Thymus (tissue), 11 donors: ENCODE data around the gene PARVB. TPM values are rescaled to one million over a fixed set of nuclear protein-coding genes. Genes with fewer than 3 reads are reported as not detected.

Experiments
- DNase-seq, 9 donors: peaks; one replicate each; pipeline ENCODE4 v3.0.0-alpha.2; 2013; ENCODE audit warnings: low spot score in 9 of 9, low read depth in 6 of 9, missing footprints in 1 of 9
- H3K27ac ChIP-seq, 2 donors: one replicate each; pipeline ENCODE4 v1.5.1; 2013; ENCODE audit warnings: control low read depth in 1 of 2, low read depth in 1 of 2, low read length in 1 of 2, mild to moderate bottlenecking in 1 of 2, moderate library complexity in 1 of 2
- H3K27me3 ChIP-seq, 2 donors: one replicate each; pipeline ENCODE4 v1.5.1; 2013; ENCODE audit warnings: low read length in 1 of 2; ENCODE audit not compliant: control insufficient read depth in 2 of 2, insufficient read depth in 1 of 2
- H3K36me3 ChIP-seq, 2 donors: one replicate each; pipeline ENCODE4 v1.5.1; 2013; ENCODE audit warnings: low read length in 1 of 2, mild to moderate bottlenecking in 1 of 2, moderate library complexity in 1 of 2; ENCODE audit not compliant: control insufficient read depth in 2 of 2, insufficient read depth in 2 of 2
- H3K4me1 ChIP-seq, 2 donors: one replicate each; pipeline ENCODE4 v1.5.1; 2013; ENCODE audit warnings: low read length in 2 of 2; ENCODE audit not compliant: control insufficient read depth in 2 of 2, insufficient read depth in 2 of 2
- H3K4me3 ChIP-seq, 2 donors: one replicate each; pipeline ENCODE4 v1.5.1; 2013; ENCODE audit warnings: low read length in 2 of 2, control low read depth in 1 of 2, mild to moderate bottlenecking in 1 of 2
- H3K9me3 ChIP-seq, 2 donors: one replicate each; pipeline ENCODE4 v1.5.1; 2013; ENCODE audit warnings: low read length in 1 of 2, mild to moderate bottlenecking in 1 of 2; ENCODE audit not compliant: control insufficient read depth in 2 of 2, insufficient read depth in 1 of 2
- WGBS: extraction: QIAGEN DNeasy Blood & Tissue Kit; methylation state at CpG from one replicate; pipeline ENCODE4 v1.1.7; 2013; 5-methylcytosine and 5-hydroxymethylcytosine counted together
- polyA plus RNA-seq: library from polyadenylated mRNA; stranded (reverse); fragments of 200-250 nt; gene quantifications from one replicate; pipeline ENCODE4 v1.2.3, GENCODE V29; 2013
- total RNA-seq: library from RNA; stranded (reverse); fragments of 120-200 nt; gene quantifications from one replicate; pipeline ENCODE4 v1.2.4, GENCODE V29; 2013
- donor health status: healthy.

The PARVB gene
- total and polyA plus RNA-seq, 2 donors = 14.5 to 15.2 TPM

DNA sequence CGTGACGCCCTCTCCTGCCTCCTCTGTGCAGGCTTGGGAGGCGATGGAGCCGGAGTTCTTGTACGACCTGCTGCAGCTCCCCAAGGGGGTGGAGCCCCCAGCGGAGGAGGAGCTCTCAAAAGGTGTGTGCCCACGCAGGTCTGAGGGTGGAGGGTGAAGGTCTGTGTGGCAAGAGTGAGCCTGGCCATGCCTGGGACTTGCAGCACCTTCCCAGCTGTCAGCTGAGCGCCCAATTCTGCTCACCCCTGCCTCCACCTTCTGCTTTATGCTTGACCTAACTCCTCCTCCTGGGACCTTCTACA is 159.1 kb downstream of the PARVB start:
- Histone ChIP-seq H3K27me3 (no peaks in the 10 kb centered on the region), H3K4me3 (no peak overlapping the region), H3K27ac (no peak overlapping the region), H3K9me3 (no peaks in the 10 kb centered on the region), H3K36me3 (peaks cover 13 to 16% of the 10 kb centered on the region in 2 donors), H3K4me1 (peaks cover 12 to 20% of the 10 kb centered on the region in 2 donors)
- 89% methylated on average over 8 of the region's 8 CpGs for WGBS
- DNase-seq = no peak

DNA sequence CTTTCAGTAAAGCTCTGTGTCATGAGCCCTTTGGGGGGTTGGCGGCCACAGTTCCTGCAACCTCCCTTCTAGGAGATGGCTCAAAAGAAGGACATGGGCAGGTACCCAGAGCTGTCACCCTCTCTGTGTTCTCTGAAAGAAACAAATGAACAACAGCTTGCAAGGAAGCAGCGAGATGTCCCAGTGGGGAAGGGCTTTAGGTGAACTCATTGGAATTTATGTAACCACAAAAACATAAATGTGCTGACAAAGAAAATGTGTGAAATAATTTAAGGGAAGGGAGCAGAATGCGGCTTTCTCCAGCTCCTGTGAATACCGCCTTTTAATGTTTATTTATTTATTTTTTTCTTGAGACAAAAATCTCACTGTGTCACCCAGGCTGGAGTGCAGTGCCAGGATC is 159.9 kb downstream of the PARVB start:
- no peaks in the 10 kb centered on the region for H3K27me3 ChIP-seq
- no peaks in the 10 kb centered on the region for H3K9me3 ChIP-seq
- no peak overlapping the region for H3K27ac ChIP-seq
- H3K4me3 ChIP-seq = no peak overlapping the region
- peaks cover 13 to 16% of the 10 kb centered on the region in 2 donors for H3K36me3 ChIP-seq
- WGBS = 98% methylated on average over 4 of the region's 4 CpGs
- DNase-seq = no peak
- peaks cover 12 to 20% of the 10 kb centered on the region in 2 donors for H3K4me1 ChIP-seq

DNA sequence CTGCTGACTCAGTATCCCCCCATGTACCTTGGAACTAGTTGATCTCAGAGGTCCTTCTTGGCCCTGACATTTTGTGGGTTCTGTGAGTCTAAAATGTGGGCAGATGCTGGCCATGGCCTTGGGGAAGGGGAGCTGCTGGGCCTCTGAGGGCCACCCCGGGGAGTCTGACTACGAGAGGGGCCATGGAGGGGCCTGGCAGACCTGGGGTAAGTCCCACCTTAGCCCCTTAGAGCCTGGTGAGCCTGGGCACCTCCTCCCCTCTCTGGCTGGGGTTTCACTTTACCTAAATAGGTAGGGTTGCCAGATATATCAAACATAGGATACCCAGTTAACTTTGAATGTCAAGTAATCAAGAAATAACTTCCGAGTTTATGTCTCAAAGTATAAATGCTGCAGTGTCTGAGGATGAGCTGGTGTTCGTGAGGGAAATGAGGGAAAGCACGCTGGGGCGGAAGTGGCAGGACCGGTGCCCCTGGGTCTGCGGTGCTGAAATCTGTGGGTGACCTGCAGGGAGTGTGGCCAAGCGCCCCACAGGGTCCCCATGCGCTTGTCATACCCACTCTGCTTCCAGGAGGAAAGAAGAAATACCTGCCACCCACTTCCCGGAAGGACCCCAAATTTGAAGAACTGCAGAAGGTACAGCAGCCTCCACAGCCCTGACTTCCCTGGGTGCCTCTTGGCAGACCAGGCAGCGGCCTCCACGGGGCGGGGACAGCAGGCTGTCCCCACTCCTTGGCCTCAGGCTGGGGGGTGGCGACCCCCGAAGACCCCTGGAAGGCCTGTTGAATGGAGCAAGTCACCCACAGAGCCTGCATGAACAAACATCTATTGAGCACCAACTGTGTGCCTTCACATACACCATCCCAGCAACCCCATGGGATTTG is 161.4 kb downstream of the PARVB start:
- Histone ChIP-seq H3K9me3 (no peaks in the 10 kb centered on the region), H3K27ac (no peak overlapping the region), H3K4me3 (no peak overlapping the region), H3K36me3 (peaks cover 13 to 16% of the 10 kb centered on the region in 2 donors), H3K4me1 (peaks cover 12 to 18% of the 10 kb centered on the region in 2 donors), H3K27me3 (no peaks in the 10 kb centered on the region)
- 98% methylated on average over 16 of the region's 16 CpGs for WGBS
- no peak for DNase-seq

DNA sequence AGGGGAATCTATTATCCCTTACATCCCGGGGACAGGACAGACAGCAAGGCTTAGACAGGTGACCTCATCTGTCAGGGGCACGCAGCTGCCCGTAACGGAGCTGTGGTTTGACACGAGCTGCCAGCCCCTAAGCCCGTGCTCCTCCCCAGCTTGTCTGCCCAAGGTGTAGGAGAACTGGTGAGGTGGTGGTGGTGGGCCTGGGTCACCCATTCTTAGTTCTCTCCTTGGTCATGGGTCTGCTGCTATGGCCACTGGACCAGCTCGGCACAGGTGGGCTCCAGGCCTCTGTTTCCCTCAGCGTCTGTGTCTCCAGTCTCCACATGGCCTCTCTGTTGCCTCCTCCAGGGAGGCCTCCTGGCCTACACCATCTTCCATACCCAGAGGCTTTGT is 162.0 kb downstream of the PARVB start:
- H3K27ac ChIP-seq = no peak overlapping the region
- no peaks in the 10 kb centered on the region for H3K27me3 ChIP-seq
- peaks cover 13 to 16% of the 10 kb centered on the region in 2 donors for H3K36me3 ChIP-seq
- H3K9me3 ChIP-seq = no peaks in the 10 kb centered on the region
- WGBS = 99% methylated on average over 8 of the region's 8 CpGs
- no peak for DNase-seq
- H3K4me1 ChIP-seq = peaks cover 9 to 18% of the 10 kb centered on the region in 2 donors
- H3K4me3 ChIP-seq = no peak overlapping the region

DNA sequence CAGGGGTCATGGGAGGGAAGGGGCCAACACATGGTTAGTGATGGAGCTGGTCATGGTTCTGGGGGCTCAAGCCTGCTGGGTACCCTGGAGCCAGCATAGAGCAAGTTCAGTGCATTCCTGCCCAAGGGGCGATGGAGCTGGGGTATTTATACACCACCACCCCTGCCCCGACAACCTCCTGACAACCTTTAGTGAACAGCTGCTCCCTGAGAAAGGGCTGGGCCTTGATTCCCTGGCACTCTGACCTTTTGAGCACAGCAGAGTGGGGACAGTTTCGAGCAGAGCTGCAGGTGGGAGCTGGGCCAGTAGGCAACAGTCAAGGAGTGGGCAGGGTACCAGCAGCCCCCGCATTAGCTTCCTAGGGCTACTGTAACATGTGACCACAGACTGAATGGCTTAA is 162.6 kb downstream of the PARVB start:
- H3K4me3 ChIP-seq = no peak overlapping the region
- no peaks in the 10 kb centered on the region for H3K9me3 ChIP-seq
- H3K4me1 ChIP-seq = peaks cover 9 to 18% of the 10 kb centered on the region in 2 donors
- peaks cover 15 to 16% of the 10 kb centered on the region in 2 donors for H3K36me3 ChIP-seq
- no peak overlapping the region for H3K27ac ChIP-seq
- DNase-seq = no peak
- no peaks in the 10 kb centered on the region for H3K27me3 ChIP-seq
- WGBS = 96% methylated on average over 4 of the region's 4 CpGs

DNA sequence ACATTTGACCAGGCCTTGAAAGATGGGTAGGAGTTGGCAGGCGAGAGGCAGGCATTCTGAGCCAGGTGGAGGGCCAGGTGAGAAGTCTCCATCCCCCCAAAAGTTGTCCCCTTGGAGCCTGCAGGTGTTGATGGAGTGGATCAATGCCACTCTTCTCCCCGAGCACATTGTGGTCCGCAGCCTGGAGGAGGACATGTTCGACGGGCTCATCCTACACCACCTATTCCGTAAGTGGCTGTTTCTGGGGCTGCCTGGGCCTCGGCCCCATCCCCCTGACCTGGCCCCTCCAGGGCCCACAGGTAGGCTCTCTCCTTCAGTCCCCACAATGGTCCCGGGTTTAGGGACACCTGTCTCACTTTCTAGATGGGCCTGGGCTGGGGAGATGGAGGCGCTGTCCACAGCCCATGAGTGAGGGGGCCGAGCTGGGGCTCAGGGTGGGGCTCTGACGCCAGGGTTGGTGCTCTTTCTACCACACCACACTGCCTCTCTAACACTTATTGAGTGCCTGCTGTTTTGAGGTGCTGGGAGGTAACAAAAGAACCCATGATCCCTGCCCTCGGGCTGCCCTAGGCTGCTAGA is 163.6 kb downstream of the PARVB start:
- Histone ChIP-seq H3K4me1 (peaks cover 6 to 11% of the 10 kb centered on the region in 2 donors), H3K27ac (no peak overlapping the region), H3K27me3 (no peaks in the 10 kb centered on the region), H3K9me3 (peaks cover 0 to 2% of the 10 kb centered on the region in 2 donors), H3K36me3 (peaks cover 16 to 17% of the 10 kb centered on the region in 2 donors), H3K4me3 (no peak overlapping the region)
- no peak for DNase-seq
- 96% methylated on average over 12 of the region's 12 CpGs for WGBS

DNA sequence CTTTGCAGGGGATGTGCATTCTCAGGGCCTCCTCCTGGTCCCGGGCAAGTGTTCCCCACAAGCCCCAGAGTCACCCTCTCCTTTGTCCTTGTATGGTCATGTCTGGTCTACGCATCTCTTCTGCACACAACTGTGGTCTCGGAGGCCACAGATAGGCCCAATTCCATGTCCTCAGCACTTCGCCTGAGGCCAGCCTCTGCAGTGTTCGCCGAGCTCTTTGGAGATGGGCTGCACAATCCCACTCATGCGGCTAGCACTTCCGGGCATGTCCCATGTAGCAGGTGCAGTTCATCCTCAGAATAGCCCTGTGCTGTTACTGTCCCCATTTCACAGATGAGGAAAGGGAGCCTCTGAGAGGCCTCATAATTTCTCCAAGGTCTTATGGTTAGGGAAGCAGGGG is 164.2 kb downstream of the PARVB start:
- Histone ChIP-seq H3K27ac (no peak overlapping the region), H3K27me3 (no peaks in the 10 kb centered on the region), H3K36me3 (peaks cover 13 to 16% of the 10 kb centered on the region in 2 donors), H3K9me3 (peaks cover 0 to 7% of the 10 kb centered on the region in 2 donors), H3K4me1 (peaks cover 6 to 12% of the 10 kb centered on the region in 2 donors), H3K4me3 (no peak overlapping the region)
- 99% methylated on average over 8 of the region's 8 CpGs for WGBS
- DNase-seq = no peak

DNA sequence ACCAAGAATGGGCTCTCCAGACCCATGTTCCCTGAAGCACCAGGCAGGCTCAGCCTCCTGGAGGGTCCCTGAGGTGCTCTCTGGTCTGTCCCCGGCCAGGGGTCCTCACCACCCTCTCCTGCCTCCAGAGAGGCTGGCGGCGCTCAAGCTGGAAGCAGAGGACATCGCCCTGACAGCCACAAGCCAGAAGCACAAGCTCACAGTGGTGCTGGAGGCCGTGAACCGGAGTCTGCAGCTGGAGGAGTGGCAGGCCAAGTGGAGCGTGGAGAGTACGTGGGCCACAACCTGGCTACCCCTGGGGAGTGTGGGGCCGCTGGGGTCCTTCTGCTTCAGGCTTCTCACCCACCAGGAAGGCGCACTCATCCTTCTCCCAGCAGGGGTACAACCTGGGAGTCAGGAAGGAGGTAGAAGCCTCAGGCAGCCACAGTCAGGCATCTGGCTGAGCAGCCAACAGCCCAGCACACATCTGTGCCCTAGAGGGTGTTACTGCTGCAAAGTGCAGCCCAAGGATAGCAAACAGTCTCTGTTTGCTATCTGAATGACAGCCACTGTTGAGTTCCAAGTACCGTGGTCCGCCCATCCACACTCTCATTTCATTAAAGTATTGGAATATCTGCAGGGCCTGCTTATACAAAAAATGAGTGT is 165.0 kb downstream of the PARVB start:
- WGBS = 98% methylated on average over 12 of the region's 12 CpGs
- no peak for DNase-seq
- H3K4me3 ChIP-seq = no peak overlapping the region
- H3K27ac ChIP-seq = no peak overlapping the region
- H3K27me3 ChIP-seq = no peaks in the 10 kb centered on the region
- H3K4me1 ChIP-seq = peaks cover 9 to 18% of the 10 kb centered on the region in 2 donors
- peaks cover 0 to 7% of the 10 kb centered on the region in 2 donors for H3K9me3 ChIP-seq
- peaks cover 11 to 16% of the 10 kb centered on the region in 2 donors for H3K36me3 ChIP-seq

DNA sequence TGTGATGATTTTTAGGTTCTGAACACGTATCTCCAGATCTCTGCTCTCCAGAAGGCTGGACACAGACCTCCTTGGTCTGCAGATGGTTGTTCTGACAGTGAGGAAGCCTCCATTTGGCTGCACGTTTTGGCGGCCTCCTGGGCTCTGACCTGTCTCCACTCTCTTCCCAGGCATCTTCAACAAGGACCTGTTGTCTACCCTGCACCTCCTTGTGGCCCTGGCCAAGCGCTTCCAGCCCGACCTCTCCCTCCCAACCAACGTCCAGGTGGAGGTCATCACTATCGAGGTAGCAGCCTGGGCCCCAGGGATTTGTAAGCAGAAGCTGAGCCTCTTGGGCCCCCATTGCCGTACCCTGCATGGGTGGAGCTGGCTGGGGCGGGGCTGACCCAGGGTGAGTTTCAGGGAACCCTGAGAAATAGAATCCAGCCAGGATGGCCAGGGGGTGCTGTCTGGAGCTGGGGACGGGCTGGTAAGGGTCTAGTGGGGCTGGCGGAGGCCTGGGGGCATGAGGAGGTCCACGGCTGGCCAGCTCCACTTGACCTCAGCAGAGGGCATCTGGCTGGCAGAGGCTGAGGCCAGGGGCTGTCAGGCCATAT is 166.4 kb downstream of the PARVB start:
- H3K4me3 ChIP-seq = no peak overlapping the region
- peaks cover 14 to 21% of the 10 kb centered on the region in 2 donors for H3K36me3 ChIP-seq
- H3K27me3 ChIP-seq = no peaks in the 10 kb centered on the region
- H3K4me1 ChIP-seq = peaks cover 11 to 18% of the 10 kb centered on the region in 2 donors
- WGBS = 96% methylated on average over 12 of the region's 12 CpGs
- DNase-seq = no peak
- H3K9me3 ChIP-seq = peaks cover 0 to 9% of the 10 kb centered on the region in 2 donors
- no peak overlapping the region for H3K27ac ChIP-seq
